OCI-LY7 (cell line): ENCODE measurements around the gene GJA5. TPM values are rescaled to one million over a fixed set of nuclear protein-coding genes. Genes with fewer than 3 reads are reported as not detected.

Experiments
- BruUV-seq: library from RNA; stranded (reverse); fragments of 400-500 nt; replicated peaks from 2 replicates; lab custom pipeline; 2021; lab: Mats Ljungman, UMichigan
- CTCF ChIA-PET: fragments of 300-600 bp; sonication (Branson Sonifier 250); formaldehyde crosslinking; loops from one replicate; lab custom pipeline; 2022; ENCODE audit warnings: antibody characterized with exemption; ENCODE audit not compliant: unreplicated experiment; lab: Charles Lee
- POLR2A ChIA-PET: fragments of 300-600 bp; sonication (Branson Sonifier 250); formaldehyde crosslinking; loops from one replicate; lab custom pipeline; 2022; ENCODE audit warnings: antibody characterized with exemption; lab: Charles Lee
- DNase-seq: peaks from one replicate; pipeline ENCODE4 v3.0.0-alpha.2; 2015; ENCODE audit warnings: low spot score
- H2AFZ ChIP-seq: fragments of 200-600 bp; sonication (generic), shearing (Covaris generic); 2 replicates; pipeline ENCODE4 v1.6.1; 2014; ENCODE audit warnings: mild to moderate bottlenecking, antibody characterized with exemption, low read length, moderate library complexity
- H3K27ac ChIP-seq: fragments of 200-600 bp; sonication (generic); 2 replicates; pipeline ENCODE4 v1.5.1; 2014; ENCODE audit warnings: mixed run types, low read depth, mild to moderate bottlenecking, moderate library complexity, low read length, inconsistent platforms; ENCODE audit not compliant: poor library complexity, severe bottlenecking
- H3K36me3 ChIP-seq: fragments of 200-600 bp; sonication (generic); 2 replicates; pipeline ENCODE4 v1.6.1; 2014; ENCODE audit warnings: mild to moderate bottlenecking, antibody characterized with exemption, low read length, moderate library complexity, mixed read lengths; ENCODE audit not compliant: insufficient read depth
- H3K4me1 ChIP-seq: fragments of 200-600 bp; sonication (generic); 2 replicates; pipeline ENCODE4 v1.5.1; 2014; ENCODE audit warnings: mild to moderate bottlenecking, low read length; ENCODE audit not compliant: insufficient read depth, poor library complexity, severe bottlenecking
- H3K4me2 ChIP-seq: fragments of 200-600 bp; sonication (generic); 2 replicates; pipeline ENCODE4 v1.6.1; 2014; ENCODE audit warnings: mild to moderate bottlenecking, low read length
- H3K4me3 ChIP-seq: fragments of 200-600 bp; sonication (generic); 2 replicates; pipeline ENCODE4 v1.5.1; 2014; ENCODE audit warnings: mild to moderate bottlenecking, low read depth, low read length; ENCODE audit not compliant: poor library complexity, severe bottlenecking
- H3K79me2 ChIP-seq: fragments of 200-600 bp; sonication (generic); 2 replicates; pipeline ENCODE4 v1.6.1; 2016; ENCODE audit warnings: low read depth, mild to moderate bottlenecking, low read length, moderate library complexity, mixed read lengths; ENCODE audit not compliant: insufficient read depth
- H3K9me2 ChIP-seq: fragments of 200-600 bp; sonication (generic); 2 replicates; pipeline ENCODE4 v1.6.1; 2016; ENCODE audit warnings: mild to moderate bottlenecking, low read length, mixed read lengths; ENCODE audit not compliant: insufficient read depth
- H3K9me3 ChIP-seq: fragments of 200-600 bp; sonication (generic); 2 replicates; pipeline ENCODE4 v1.6.1; 2014; ENCODE audit warnings: mild to moderate bottlenecking, mixed run types, low read length, mixed read lengths
- H4K20me1 ChIP-seq: fragments of 200-600 bp; sonication (generic); 2 replicates; pipeline ENCODE4 v1.6.1; 2014; ENCODE audit warnings: mild to moderate bottlenecking, antibody characterized with exemption, low read length, moderate library complexity, mixed read lengths; ENCODE audit not compliant: insufficient read depth
- EZH2phosphoT487 ChIP-seq: fragments of 200-600 bp; sonication (generic); IDR thresholded peaks from 2 replicates; pipeline ENCODE4 v1.6.1; 2018; ENCODE audit warnings: low read depth, borderline replicate concordance, mild to moderate bottlenecking, mixed run types, antibody characterized with exemption, low read length, moderate library complexity, mixed read lengths
- intact Hi-C: fragments of 100-400 bp; cut with micrococcal nuclease; formaldehyde crosslinking; loops from one replicate; pipeline ENCODE4 v1.10.0; 2022; ENCODE audit not compliant: unreplicated experiment
- total RNA-seq, 2 experiments: library from RNA; depleted of rRNA in 1 of 2; stranded (reverse); fragments of >200 nt in 1 of 2; shearing (Covaris generic) in 1 of 2; gene quantifications; 2 replicates each; pipeline ENCODE4 v1.2.3, GENCODE V29; 2014 to 2022
- TF ChIP-seq, protein P1 (sequence below): fragments of 200-600 bp; sonication (generic); conservative IDR thresholded peaks from 2 replicates; pipeline ENCODE4 v1.5.1; 2014; ENCODE audit warnings: mild to moderate bottlenecking, antibody characterized with exemption, low read length, moderate library complexity, mixed read lengths

GJA5 gene
- total RNA-seq, 2 experiments from 2014 or later, result not detected

DNA sequence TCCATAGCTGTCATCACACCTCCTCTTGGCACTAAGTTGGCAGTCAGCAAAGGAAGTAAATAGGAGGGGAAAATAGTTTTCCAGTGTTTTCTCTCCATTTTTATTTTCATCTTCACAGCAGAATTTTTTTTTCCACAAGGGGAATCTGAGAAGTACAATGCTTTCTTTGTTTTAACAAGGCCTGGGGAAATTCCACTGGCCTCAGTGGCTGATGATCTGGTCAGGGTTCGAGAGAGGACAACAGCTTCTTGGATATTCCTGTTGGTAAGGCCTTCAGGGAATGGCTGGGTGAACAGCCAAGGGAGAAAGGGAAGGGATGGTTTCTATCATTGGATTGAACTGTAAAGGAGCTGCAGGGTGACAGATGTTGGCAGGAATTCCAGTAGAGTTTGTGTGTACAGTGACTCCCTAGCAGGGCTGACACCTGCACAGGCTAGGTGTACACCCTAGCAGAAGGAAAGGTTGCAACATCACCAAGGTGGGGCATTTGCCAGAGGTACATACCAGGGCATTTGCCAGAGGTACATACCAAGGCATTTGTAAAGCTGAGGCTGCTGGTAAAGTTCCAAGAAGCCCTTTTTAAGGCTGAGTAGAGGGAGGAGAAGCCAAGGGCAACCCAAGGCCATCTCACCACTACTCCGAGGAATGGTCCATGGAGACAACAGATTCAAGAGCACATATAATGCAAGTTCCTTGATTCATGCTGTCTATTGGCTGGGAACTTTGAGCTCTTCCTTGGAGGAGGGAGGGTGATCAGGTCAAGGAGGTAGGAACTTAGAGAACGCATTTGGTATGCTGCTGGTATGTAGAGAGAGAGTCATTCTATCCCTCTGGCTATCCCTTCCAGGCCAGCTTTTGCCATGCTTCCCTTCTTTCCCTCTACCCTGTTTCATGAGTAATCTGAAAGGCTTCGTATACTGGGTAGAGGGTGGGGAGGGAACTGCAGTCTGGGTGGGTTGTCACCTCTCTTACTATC, 3.1 kb downstream of the GJA5 start:
- no peak for DNase-seq
- no peak overlapping the region for H3K4me2 ChIP-seq
- POLR2A ChIA-PET, result interaction anchor here (0.7 kb wide), 1 partner anchor 11 kb away, joined by 4 read pairs; no protein-coding TSS in a partner anchor
- intact Hi-C loops, result no loop called here
- peaks cover 10% of the 10 kb centered on the region for H3K4me1 ChIP-seq
- no peak overlapping the region for H3K27ac ChIP-seq
- no peaks in the 10 kb centered on the region for H3K9me2 ChIP-seq
- H3K79me2 ChIP-seq, result no peaks in the 10 kb centered on the region
- no peaks in the 10 kb centered on the region for H3K9me3 ChIP-seq
- no peak overlapping the region for H2AFZ ChIP-seq
- no peaks in the 10 kb centered on the region for H4K20me1 ChIP-seq
- no peaks in the 10 kb centered on the region for H3K36me3 ChIP-seq
- no TSS peak for BruUV-seq
- TF ChIP-seq EZH2phosphoT487, result no peak
- TF ChIP-seq, protein P1, sequence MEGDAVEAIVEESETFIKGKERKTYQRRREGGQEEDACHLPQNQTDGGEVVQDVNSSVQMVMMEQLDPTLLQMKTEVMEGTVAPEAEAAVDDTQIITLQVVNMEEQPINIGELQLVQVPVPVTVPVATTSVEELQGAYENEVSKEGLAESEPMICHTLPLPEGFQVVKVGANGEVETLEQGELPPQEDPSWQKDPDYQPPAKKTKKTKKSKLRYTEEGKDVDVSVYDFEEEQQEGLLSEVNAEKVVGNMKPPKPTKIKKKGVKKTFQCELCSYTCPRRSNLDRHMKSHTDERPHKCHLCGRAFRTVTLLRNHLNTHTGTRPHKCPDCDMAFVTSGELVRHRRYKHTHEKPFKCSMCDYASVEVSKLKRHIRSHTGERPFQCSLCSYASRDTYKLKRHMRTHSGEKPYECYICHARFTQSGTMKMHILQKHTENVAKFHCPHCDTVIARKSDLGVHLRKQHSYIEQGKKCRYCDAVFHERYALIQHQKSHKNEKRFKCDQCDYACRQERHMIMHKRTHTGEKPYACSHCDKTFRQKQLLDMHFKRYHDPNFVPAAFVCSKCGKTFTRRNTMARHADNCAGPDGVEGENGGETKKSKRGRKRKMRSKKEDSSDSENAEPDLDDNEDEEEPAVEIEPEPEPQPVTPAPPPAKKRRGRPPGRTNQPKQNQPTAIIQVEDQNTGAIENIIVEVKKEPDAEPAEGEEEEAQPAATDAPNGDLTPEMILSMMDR, result no peak
- CTCF ChIA-PET, result interaction anchor here (0.8 kb wide), 1 partner anchor 19 kb away, joined by 3 read pairs; no protein-coding TSS in a partner anchor
- no peak overlapping the region for H3K4me3 ChIP-seq

- Histone ChIP-seq H3K36me3 (no peaks in the 10 kb centered on the region), H3K9me3 (no peaks in the 10 kb centered on the region), H3K79me2 (no peaks in the 10 kb centered on the region), H2AFZ (no peak overlapping the region), H4K20me1 (no peaks in the 10 kb centered on the region), H3K4me1 (peaks cover under 1% of the 10 kb centered on the region), H3K4me3 (no peak overlapping the region), H3K27ac (no peak overlapping the region), H3K9me2 (no peaks in the 10 kb centered on the region), H3K4me2 (no peak overlapping the region)
- DNase-seq, result no peak
- TF ChIP-seq, protein P1, result no peak
- no peak for TF ChIP-seq EZH2phosphoT487
- no TSS peak for BruUV-seq
- intact Hi-C loops, result no loop called here
- CTCF ChIA-PET, result no interaction called here
- POLR2A ChIA-PET, result no interaction called here
Measured at GRCh38 chr1:147756341-147756740, 4.1 kb downstream of the GJA5 start.

DNA sequence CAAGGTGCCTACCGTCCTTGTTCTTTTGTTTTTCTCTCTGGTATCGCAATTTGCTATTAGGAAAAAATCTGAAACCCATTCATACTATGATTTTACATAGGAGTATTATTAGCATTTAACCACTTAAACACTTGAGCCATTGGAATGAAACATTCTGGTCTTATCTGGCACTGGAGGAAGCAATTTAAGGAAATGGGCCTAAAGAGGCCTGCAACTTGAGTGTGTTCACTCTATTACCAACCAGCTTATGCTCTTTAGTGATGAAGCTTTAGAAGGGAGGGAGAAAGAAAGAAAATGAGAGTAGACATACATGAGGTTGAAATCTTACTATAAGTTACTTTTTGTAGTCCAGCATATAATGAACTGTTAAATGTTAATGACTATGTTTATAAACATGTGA, 5.7 kb downstream of the GJA5 start:
- H3K4me1 ChIP-seq, result no peaks in the 10 kb centered on the region
- no peak overlapping the region for H3K4me2 ChIP-seq
- no peak for DNase-seq
- no peaks in the 10 kb centered on the region for H3K9me3 ChIP-seq
- no peaks in the 10 kb centered on the region for H3K36me3 ChIP-seq
- H4K20me1 ChIP-seq, result no peaks in the 10 kb centered on the region
- no peak for TF ChIP-seq EZH2phosphoT487
- TF ChIP-seq, protein P1, result no peak
- H3K79me2 ChIP-seq, result no peaks in the 10 kb centered on the region
- intact Hi-C loops, result no loop called here
- ChIA-PET POLR2A (no interaction called here), CTCF (no interaction called here)
- H2AFZ ChIP-seq, result no peak overlapping the region
- no peaks in the 10 kb centered on the region for H3K9me2 ChIP-seq
- no peak overlapping the region for H3K4me3 ChIP-seq
- BruUV-seq, result no TSS peak
- no peak overlapping the region for H3K27ac ChIP-seq
